ENCODE data around the gene BGN.

Gene BGN

DNA sequence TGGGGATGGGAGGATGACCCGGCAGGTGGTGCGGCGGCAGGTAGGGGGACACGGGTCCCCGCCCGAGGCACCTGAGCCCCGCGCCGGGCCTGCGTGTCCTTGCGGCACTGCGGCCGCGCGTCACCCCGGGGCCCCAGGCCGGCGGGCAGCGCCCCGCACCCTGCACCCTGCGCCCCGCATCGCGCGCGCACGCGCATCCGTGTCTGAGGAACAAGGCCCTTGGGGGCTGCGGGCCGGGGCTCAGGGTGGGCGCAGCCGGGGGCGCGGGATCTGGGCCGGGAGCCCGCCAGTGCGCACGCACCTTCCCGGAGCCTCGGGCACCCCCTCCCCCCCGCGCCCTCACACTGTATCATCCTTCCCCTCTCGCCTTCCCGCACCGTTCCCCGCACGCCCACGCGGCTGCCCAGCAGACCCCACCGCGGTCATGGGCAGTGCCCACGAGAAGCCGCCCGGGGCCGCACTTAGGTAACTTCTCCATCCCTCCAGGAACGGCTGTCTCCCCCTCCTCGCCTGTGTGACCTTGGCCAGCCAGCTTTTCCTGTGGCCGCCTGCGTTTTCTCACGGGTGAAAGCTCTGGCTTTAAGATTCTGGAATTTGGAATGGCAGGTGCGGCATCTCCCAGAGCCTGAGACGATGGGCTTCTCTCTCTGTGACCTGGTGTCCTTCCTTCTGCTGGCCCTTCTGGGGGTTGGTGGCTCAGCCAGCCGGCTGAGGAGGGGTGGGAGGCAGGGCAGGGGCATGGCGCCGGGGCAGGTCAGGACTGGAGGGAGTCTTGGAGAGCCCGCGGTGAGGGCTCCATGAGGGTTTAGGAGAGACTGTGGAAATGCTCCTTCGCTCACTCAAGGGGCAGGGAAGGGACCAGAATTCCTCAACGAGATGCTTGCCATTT lies 23.4 kb downstream of the BGN start:
- H3K27ac ChIP-seq = no peak overlapping the region

DNA sequence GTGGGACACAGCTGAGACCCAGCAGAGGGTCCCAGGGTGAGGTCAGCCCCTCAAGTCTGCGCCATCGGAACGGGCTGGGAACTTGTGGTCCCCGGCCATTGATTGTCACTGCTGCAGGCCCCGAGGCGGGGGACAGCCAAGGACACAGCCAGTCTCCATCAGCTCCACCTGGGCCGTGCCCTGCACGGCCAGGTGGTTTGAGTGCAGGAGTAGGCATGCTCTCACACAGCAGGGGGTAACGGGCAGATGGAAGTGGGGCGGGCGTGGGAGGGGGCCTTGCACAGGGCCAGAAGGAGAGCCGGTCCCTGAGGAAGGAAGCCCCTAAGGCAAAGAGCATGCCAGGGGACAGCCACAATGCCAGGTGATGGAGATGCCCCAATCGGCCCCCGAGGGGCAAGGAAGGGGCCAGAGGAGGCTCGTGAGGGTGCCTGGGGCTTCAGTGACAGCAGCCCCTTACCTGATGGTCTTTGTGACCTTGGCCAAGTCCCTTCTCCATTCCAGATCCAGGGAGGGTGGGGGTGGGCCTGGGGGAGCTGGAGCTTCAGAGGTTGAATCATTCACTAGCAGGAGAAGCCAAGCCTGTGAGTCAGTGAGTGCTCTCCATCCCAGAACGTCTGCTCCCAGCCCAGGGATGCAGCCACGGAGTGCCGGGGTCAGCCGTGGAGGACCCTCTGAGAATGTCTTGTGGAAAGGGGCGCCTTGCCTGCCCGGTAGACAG lies 24.9 kb downstream of the BGN start:
- Histone ChIP-seq H3K9me3 (no peaks in the 10 kb centered on the region), H3K4me1 (peaks cover 32% of the 10 kb centered on the region), H4K20me1 (peaks cover 32% of the 10 kb centered on the region; the same call in 1 of the 2 replicates), H3K9ac (no peak overlapping the region), H3K27ac (no peak overlapping the region), H3K27me3 (peaks cover 87% of the 10 kb centered on the region), H3K36me3 (no peaks in the 10 kb centered on the region), H3K4me2 (no peak overlapping the region), H3K4me3 (no peak overlapping the region)
- no peak for TF ChIP-seq Cebpa-rat (IDR thresholded peaks at IDR 0.05)

More for the DNA sequence above, 23.4 kb downstream of the BGN start:
- peaks cover 31% of the 10 kb centered on the region; the same call in 1 of the 2 replicates for H4K20me1 ChIP-seq
- no peak overlapping the region for H3K4me2 ChIP-seq
- H3K27me3 ChIP-seq = peaks cover 80% of the 10 kb centered on the region
- peaks cover 32% of the 10 kb centered on the region for H3K4me1 ChIP-seq
- no peak overlapping the region for H3K4me3 ChIP-seq
- TF ChIP-seq Cebpa-rat (IDR thresholded peaks at IDR 0.05) = no peak
- no peak overlapping the region for H3K9ac ChIP-seq
- no peaks in the 10 kb centered on the region for H3K36me3 ChIP-seq
- no peaks in the 10 kb centered on the region for H3K9me3 ChIP-seq

DNA sequence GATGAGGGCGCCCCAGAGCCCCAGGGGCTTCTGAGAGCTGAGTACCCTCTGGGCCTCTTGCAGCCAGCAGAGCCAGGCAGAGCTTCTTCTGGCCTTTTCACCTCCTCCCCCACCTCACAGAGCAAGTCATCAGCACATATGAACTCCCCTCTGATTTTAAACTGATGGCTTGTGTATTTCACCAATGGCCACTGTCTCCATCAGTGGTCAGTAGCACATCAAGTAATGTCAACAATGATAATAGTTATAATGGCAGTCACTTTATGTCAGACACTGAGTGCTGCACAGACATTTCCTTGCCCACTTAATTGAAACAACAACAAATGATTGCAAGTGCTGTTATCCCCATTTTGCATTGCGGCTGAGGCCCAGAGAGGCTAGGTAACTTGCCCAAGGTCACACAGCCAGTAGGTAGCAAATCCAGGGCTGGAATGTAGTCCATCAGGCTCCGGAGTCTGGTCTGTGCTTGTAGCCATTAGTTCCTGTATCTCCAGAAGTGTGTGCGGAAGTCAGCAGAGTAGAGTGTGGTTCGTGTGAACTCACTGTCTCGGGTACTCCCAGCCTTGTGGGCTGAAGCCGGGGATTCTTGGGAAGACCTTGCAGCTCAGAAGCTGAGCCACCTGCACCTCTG lies 25.6 kb downstream of the BGN start:
- Histone ChIP-seq H3K27ac (no peak overlapping the region), H3K27me3 (peaks cover 92% of the 10 kb centered on the region)

DNA sequence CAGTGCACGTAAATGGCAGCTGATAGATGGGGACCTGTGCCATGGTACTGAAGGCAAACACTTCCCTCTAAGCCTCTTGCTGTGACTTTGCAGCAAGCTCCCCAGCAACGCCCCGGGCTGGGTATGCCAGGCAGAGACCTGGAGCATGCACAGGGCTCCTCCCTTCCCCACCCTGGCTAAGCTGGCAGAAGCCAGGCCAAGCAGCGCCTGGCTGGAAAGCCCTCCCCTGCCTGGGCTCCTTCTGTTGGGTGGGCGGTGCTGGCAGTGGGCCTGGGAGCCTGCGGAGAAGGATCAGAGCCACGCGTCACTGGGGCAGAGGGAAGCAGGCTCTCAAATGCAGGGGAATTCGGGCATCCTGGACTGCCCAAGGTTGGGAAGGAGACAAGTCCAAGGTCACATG lies 26.3 kb downstream of the BGN start:
- Histone ChIP-seq H4K20me1 (peaks cover 42% of the 10 kb centered on the region; the same call in 1 of the 2 replicates), H3K4me3 (no peak overlapping the region), H3K4me2 (peak overlapping the region; percentile 42), H3K9ac (no peak overlapping the region), H3K9me3 (no peaks in the 10 kb centered on the region), H3K27ac (no peak overlapping the region), H3K4me1 (peaks cover 22% of the 10 kb centered on the region), H3K27me3 (peaks cover 92% of the 10 kb centered on the region), H3K36me3 (no peaks in the 10 kb centered on the region)
- no peak for TF ChIP-seq Cebpa-rat (IDR thresholded peaks at IDR 0.05)

More for the DNA sequence above, 25.6 kb downstream of the BGN start:
- Histone ChIP-seq H3K4me2 (no peak overlapping the region), H3K9ac (no peak overlapping the region), H3K36me3 (no peaks in the 10 kb centered on the region), H4K20me1 (peaks cover 37% of the 10 kb centered on the region; the same call in 1 of the 2 replicates), H3K9me3 (no peaks in the 10 kb centered on the region), H3K4me3 (no peak overlapping the region), H3K4me1 (peaks cover 29% of the 10 kb centered on the region)
- TF ChIP-seq Cebpa-rat (IDR thresholded peaks at IDR 0.05) = no peak

DNA sequence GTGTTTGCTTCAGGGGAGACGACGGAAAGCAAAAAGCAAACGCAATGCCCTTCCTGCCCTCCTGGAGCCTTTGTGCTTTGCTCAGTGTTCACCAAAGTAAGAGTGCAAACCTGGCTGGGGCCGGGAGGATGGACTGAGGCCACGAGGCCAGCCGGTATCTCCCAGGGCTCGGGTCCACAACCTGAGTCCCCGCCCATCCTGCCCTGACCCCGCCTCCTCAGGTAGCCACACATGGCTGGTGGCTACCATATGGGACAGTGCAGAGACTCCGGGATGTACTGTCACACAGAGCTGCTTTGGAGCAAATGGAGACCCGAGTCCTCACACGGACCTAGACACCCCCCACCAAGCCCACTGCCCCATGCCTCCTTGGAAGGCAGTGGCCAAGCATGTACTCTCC lies 27.5 kb downstream of the BGN start:
- Histone ChIP-seq H4K20me1 (peaks cover 42% of the 10 kb centered on the region; the same call in 1 of the 2 replicates), H3K4me2 (peak overlapping the region; percentile 42; the same call in 1 of the 2 replicates), H3K36me3 (no peaks in the 10 kb centered on the region), H3K27ac (no peak overlapping the region), H3K9ac (no peak overlapping the region), H3K9me3 (no peaks in the 10 kb centered on the region), H3K27me3 (peaks cover 92% of the 10 kb centered on the region), H3K4me1 (peaks cover 13% of the 10 kb centered on the region), H3K4me3 (no peak overlapping the region)
- no peak for TF ChIP-seq Cebpa-rat (IDR thresholded peaks at IDR 0.05)

DNA sequence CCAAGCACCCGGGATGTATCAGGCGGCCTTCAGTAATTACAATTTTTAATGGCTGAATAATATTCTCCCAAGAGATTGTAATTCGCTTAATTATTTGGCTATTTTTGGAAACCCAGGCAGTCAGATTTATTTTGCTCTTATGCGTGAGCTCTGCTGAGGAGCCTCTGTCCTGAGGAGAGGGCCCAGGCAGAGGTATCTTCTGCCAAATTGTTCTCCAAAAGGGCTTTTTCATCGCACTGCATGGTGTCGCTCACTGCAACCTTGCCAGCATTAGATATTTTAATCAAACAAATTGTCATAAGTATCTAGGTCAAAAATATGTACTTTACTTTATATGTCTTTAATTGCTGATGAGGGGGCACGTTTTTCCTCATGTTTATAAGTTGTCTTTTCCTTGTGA lies 28.5 kb downstream of the BGN start:
- H3K9me3 ChIP-seq = no peaks in the 10 kb centered on the region
- no peak for TF ChIP-seq Cebpa-rat (IDR thresholded peaks at IDR 0.05)
- H3K4me2 ChIP-seq = no peak overlapping the region
- H3K27ac ChIP-seq = no peak overlapping the region
- peaks cover 13% of the 10 kb centered on the region for H3K4me1 ChIP-seq
- no peak overlapping the region for H3K9ac ChIP-seq
- peaks cover 92% of the 10 kb centered on the region for H3K27me3 ChIP-seq
- H4K20me1 ChIP-seq = peaks cover 45% of the 10 kb centered on the region; the same call in 1 of the 2 replicates
- no peaks in the 10 kb centered on the region for H3K36me3 ChIP-seq
- no peak overlapping the region for H3K4me3 ChIP-seq

DNA sequence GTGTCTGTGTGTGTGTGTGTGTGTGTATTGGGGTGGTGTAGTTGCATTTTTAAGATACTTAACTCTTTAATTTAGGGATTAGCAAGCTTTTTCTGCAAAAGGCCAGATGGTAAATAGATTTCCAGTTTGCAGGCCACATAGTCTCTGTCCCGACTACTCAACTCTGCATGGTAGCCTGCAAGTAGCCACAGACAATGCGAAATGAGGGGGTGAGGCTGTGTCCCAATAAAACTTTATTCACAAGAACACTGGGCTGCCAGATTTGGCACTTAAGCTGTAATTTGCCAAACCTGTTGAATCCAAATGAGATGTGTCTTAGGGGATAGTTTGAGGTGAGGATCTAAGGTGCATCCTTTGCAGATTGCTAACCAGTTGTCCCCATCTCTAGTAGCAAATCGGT lies 29.5 kb downstream of the BGN start:
- H3K27ac ChIP-seq = no peak overlapping the region
- H3K4me1 ChIP-seq = peaks cover 13% of the 10 kb centered on the region
- TF ChIP-seq Cebpa-rat (IDR thresholded peaks at IDR 0.05) = no peak
- no peak overlapping the region for H3K4me2 ChIP-seq
- no peaks in the 10 kb centered on the region for H3K9me3 ChIP-seq
- H3K27me3 ChIP-seq = peaks cover 88% of the 10 kb centered on the region
- H3K36me3 ChIP-seq = no peaks in the 10 kb centered on the region
- H3K9ac ChIP-seq = no peak overlapping the region
- H3K4me3 ChIP-seq = no peak overlapping the region
- H4K20me1 ChIP-seq = peaks cover 48% of the 10 kb centered on the region; the same call in 1 of the 2 replicates

DNA sequence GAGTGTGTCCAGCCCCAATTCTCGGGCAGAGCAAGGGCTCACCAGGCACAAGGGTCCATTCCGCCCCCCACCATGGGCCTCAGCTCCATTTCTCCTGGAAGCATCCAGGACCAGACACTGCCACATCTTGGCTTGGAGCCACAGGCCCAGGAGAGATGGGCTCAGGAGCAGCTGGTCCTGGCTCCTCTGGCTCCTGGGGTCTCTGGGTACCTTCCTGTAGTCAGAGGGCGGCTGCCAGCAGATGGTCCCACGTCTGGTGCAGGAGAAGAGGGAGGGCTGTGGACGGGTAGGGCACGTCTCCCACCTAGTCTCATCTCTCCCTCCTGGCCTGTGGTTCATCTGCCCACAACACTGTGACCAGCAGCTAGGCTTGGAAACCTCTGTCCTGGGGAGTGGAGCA lies 30.7 kb downstream of the BGN start:
- Histone ChIP-seq H3K36me3 (no peaks in the 10 kb centered on the region), H3K4me2 (no peak overlapping the region), H3K9ac (no peak overlapping the region), H3K27ac (no peak overlapping the region), H3K27me3 (peaks cover 82% of the 10 kb centered on the region), H3K4me3 (no peak overlapping the region), H3K9me3 (no peaks in the 10 kb centered on the region), H3K4me1 (peaks cover 13% of the 10 kb centered on the region), H4K20me1 (peaks cover 48% of the 10 kb centered on the region; the same call in 1 of the 2 replicates)
- TF ChIP-seq Cebpa-rat (IDR thresholded peaks at IDR 0.05) = no peak

DNA sequence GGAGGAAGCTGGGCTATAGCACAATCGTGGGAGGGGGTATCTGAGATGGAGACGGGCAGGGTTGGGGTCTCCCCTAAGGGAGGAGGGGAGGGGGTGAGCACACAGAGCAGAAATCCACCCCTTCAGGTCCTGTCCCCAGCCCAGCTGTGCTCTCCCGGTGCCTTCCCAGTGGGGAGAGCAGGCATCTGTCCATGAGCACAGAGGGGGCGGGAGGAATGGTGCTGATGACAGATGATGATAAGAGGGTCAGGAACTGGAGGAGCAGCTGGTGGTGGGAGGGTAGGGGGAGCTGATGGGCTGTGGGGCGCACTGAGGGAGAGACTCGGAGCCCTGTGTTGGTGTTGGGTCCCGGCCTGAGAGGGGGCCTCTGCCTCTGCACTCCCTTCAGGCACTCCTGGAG lies 31.3 kb downstream of the BGN start:
- Histone ChIP-seq H3K4me3 (no peak overlapping the region), H3K9ac (no peak overlapping the region), H4K20me1 (peaks cover 43% of the 10 kb centered on the region; the same call in 1 of the 2 replicates), H3K4me1 (peaks cover 11% of the 10 kb centered on the region), H3K9me3 (no peaks in the 10 kb centered on the region), H3K4me2 (no peak overlapping the region), H3K27me3 (peaks cover 79% of the 10 kb centered on the region), H3K27ac (no peak overlapping the region), H3K36me3 (no peaks in the 10 kb centered on the region)
- no peak for TF ChIP-seq Cebpa-rat (IDR thresholded peaks at IDR 0.05)

Data from BLaER1 (cell line).